Measurements from ENCODE around the gene ZMYND8. TPM values are rescaled to one million over a fixed set of nuclear protein-coding genes. Genes with fewer than 3 reads are reported as not detected.

ZMYND8 gene
- total RNA-seq, 1 experiment from 2014 or later, result 53.1 TPM

DNA sequence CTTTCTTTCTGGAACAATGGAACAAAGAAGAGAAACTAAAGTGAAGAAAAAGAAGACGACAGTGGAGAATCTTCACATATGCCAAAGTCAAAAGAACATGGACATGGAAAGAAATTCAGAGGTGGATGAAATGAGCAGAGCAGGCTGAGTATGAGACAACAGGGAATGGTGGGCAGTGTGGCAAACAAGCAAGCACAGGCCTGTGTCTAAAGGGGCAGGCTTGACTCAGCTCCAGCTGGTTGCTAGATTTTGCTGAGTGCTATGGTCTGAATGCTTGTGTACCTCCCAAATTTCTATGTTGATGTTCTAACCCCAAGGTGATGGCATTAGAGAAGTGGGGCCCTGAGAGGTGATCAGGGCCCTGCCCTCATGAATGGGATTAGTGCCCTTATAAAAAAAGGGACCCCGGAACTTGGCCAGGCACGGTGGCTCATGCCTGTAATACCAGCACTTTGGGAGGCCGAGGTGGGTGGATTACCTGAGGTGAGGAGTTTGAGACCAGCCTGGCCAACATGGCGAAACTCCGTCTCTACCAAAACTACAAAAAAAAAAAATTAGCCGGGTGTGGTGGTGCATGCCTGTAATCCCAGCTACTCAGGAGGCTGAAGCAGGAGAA, 49.6 kb downstream of the ZMYND8 start:
- CTCF ChIA-PET, result interaction anchor here (0.7 kb wide), 1 partner anchor 745 kb away, joined by 3 read pairs; no protein-coding TSS in a partner anchor
- BruUV-seq (replicated peaks), result no TSS peak
- intact Hi-C loops (cut with micrococcal nuclease; ENCODE audit: unreplicated experiment), result no loop called here
- no peak overlapping the region for H3K4me3 Mint-ChIP-seq (ENCODE audit: low read depth, unreplicated experiment)
- no peaks in the 10 kb centered on the region for H3K27me3 Mint-ChIP-seq (ENCODE audit: unreplicated experiment)
- H3K27ac Mint-ChIP-seq (ENCODE audit: unreplicated experiment), result peak overlapping the region; percentile 7
- no peak for DNase-seq
- H3K4me1 Mint-ChIP-seq (ENCODE audit: low read depth, unreplicated experiment), result peaks cover 31% of the 10 kb centered on the region
- H3K9me3 Mint-ChIP-seq (ENCODE audit: low read depth, unreplicated experiment), result no peaks in the 10 kb centered on the region
- no peak for TF ChIP-seq CTCF (IDR thresholded peaks at IDR 0.05; ENCODE audit: unreplicated experiment)
- H3K36me3 Mint-ChIP-seq (ENCODE audit: insufficient read depth, unreplicated experiment), result peaks cover 54% of the 10 kb centered on the region

DNA sequence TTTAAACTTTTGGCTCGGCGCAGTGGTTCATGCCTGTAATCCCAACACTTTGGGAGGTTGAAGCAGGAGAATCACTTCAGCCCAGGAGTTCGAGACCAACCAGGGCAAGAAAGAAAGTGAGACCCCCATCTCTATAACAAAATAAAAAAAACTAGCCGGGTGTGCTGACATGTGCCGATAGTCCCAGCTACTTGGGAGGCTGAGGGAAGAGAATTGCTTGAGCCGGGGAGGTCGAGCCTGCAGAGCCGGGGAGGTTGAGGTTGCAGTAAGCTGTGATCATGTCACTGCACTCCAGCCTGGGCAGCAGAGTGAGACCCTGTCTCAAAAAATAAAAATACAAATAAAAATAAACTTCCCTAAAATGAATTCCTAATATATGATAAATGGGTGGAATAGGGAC, 50.4 kb downstream of the ZMYND8 start:
- no peak for TF ChIP-seq CTCF (IDR thresholded peaks at IDR 0.05; ENCODE audit: unreplicated experiment)
- no peaks in the 10 kb centered on the region for H3K9me3 Mint-ChIP-seq (ENCODE audit: low read depth, unreplicated experiment)
- no peak overlapping the region for H3K4me3 Mint-ChIP-seq (ENCODE audit: low read depth, unreplicated experiment)
- no peak for DNase-seq
- H3K27ac Mint-ChIP-seq (ENCODE audit: unreplicated experiment), result no peak overlapping the region
- no peaks in the 10 kb centered on the region for H3K27me3 Mint-ChIP-seq (ENCODE audit: unreplicated experiment)
- BruUV-seq (replicated peaks), result no TSS peak
- peaks cover 31% of the 10 kb centered on the region for H3K4me1 Mint-ChIP-seq (ENCODE audit: low read depth, unreplicated experiment)
- CTCF ChIA-PET, result no interaction called here
- intact Hi-C loops (cut with micrococcal nuclease; ENCODE audit: unreplicated experiment), result no loop called here
- H3K36me3 Mint-ChIP-seq (ENCODE audit: insufficient read depth, unreplicated experiment), result peaks cover 53% of the 10 kb centered on the region

DNA sequence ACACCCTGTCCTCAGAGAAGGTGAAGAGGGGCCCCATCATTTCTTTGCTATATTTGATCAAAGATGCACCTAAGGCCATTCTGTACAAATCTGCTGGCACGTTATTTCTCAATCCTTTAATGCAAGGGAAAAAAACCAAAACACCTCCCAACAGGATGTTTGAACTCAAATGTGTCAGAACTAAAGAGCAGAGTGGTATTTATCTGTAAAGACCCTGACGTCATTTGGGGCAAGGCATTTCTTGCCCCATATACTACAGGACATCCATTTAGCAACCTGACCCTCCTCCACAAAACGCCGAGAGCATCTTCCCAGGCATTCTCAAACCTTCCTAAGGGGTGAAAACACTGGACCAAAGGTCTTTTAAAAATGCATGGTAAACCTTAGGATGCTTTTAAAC, 50.8 kb downstream of the ZMYND8 start:
- Mint-ChIP-seq H3K27me3 (ENCODE audit: unreplicated experiment) (no peaks in the 10 kb centered on the region), H3K36me3 (ENCODE audit: insufficient read depth, unreplicated experiment) (peaks cover 53% of the 10 kb centered on the region), H3K4me3 (ENCODE audit: low read depth, unreplicated experiment) (no peak overlapping the region), H3K9me3 (ENCODE audit: low read depth, unreplicated experiment) (no peaks in the 10 kb centered on the region), H3K4me1 (ENCODE audit: low read depth, unreplicated experiment) (peaks cover 31% of the 10 kb centered on the region), H3K27ac (ENCODE audit: unreplicated experiment) (no peak overlapping the region)
- BruUV-seq (replicated peaks), result no TSS peak
- CTCF ChIA-PET, result interaction anchor here (3.6 kb wide), 1 partner anchor 78 kb away, joined by 42 read pairs; no protein-coding TSS in a partner anchor
- no peak for DNase-seq
- no peak for TF ChIP-seq CTCF (IDR thresholded peaks at IDR 0.05; ENCODE audit: unreplicated experiment)
- intact Hi-C loops (cut with micrococcal nuclease; ENCODE audit: unreplicated experiment), result no loop called here

DNA sequence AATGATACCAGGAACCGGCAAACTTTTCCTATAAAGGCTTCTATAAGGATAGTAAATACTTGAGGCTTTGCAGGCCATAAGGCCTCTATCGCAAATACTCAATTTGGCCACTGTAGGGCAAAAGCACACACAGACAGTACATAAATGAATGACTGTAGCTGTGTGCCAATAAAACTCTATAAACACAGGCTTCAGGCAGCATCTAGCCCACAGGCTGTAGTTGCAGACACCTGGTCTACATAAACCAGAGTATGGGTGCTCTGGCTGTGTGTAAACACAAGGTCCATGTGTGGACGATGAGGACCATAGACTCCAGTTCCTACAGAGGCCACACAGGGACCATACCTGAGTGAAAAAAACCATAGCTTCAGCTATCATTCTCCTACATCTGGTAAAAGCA, 52.2 kb downstream of the ZMYND8 start:
- TF ChIP-seq CTCF (IDR thresholded peaks at IDR 0.05; ENCODE audit: unreplicated experiment), result no peak
- intact Hi-C loops (cut with micrococcal nuclease; ENCODE audit: unreplicated experiment), result loop anchor here (5.0 kb wide), 1 partner anchor 78 kb away; no protein-coding TSS in a partner anchor
- H3K36me3 Mint-ChIP-seq (ENCODE audit: insufficient read depth, unreplicated experiment), result peaks cover 41% of the 10 kb centered on the region

More for the DNA sequence above, 52.2 kb downstream of the ZMYND8 start:
- no peak for DNase-seq
- Mint-ChIP-seq H3K27me3 (ENCODE audit: unreplicated experiment) (no peaks in the 10 kb centered on the region), H3K27ac (ENCODE audit: unreplicated experiment) (no peak overlapping the region), H3K4me1 (ENCODE audit: low read depth, unreplicated experiment) (peaks cover 31% of the 10 kb centered on the region), H3K9me3 (ENCODE audit: low read depth, unreplicated experiment) (no peaks in the 10 kb centered on the region), H3K4me3 (ENCODE audit: low read depth, unreplicated experiment) (no peak overlapping the region)
- BruUV-seq (replicated peaks), result no TSS peak
- CTCF ChIA-PET, result interaction anchor here (0.6 to 3.6 kb wide), 9 partner anchors 13 to 499 kb away, joined by 3 to 42 read pairs (median 4); no protein-coding TSS in a partner anchor
